SU-DHL-6 (cell line): Measurements from ENCODE around the gene HMGCL.

Experiments
- EZH2phosphoT487 ChIP-seq: fragments of 200-600 bp; sonication (generic), shearing (Covaris generic); conservative IDR thresholded peaks from 2 replicates; pipeline ENCODE4 v1.6.1; 2018; ENCODE audit warnings: mild to moderate bottlenecking, antibody characterized with exemption, low read length, moderate library complexity, mixed read lengths
- TF ChIP-seq, protein P1 (sequence below): fragments of 200-600 bp; sonication (generic); IDR thresholded peaks from one replicate; pipeline ENCODE4 v1.5.1; 2017; ENCODE audit warnings: antibody characterized with exemption, mild to moderate bottlenecking, low read length, moderate library complexity; ENCODE audit not compliant: insufficient read depth, poor library complexity, severe bottlenecking

DNA sequence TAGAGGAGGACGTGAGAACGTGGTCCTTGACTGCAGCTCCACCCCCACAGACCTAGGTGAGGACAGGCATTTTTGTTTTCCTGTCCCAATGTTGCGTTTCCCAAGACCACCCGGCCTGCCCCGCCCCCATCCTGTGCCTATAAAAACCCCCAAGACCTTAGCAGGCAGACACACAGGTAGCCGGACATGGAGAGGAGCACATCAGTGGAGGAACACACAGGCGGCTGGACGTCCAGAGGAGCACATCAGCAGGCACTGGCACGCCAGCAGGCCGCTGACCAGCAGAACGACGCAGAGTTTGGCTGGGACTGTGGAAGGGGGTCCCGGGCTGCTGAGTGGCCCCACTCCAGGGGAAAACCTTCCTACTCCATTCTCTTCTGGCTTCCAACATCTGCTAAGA, 12.7 kb upstream of the HMGCL start:
- TF ChIP-seq, protein P1, sequence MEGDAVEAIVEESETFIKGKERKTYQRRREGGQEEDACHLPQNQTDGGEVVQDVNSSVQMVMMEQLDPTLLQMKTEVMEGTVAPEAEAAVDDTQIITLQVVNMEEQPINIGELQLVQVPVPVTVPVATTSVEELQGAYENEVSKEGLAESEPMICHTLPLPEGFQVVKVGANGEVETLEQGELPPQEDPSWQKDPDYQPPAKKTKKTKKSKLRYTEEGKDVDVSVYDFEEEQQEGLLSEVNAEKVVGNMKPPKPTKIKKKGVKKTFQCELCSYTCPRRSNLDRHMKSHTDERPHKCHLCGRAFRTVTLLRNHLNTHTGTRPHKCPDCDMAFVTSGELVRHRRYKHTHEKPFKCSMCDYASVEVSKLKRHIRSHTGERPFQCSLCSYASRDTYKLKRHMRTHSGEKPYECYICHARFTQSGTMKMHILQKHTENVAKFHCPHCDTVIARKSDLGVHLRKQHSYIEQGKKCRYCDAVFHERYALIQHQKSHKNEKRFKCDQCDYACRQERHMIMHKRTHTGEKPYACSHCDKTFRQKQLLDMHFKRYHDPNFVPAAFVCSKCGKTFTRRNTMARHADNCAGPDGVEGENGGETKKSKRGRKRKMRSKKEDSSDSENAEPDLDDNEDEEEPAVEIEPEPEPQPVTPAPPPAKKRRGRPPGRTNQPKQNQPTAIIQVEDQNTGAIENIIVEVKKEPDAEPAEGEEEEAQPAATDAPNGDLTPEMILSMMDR = no peak
- no peak for TF ChIP-seq EZH2phosphoT487
